ENCODE measurements around the gene MOGAT2. TPM values are rescaled to one million over a fixed set of nuclear protein-coding genes. Genes with fewer than 3 reads are reported as not detected.

The MOGAT2 gene
- total RNA-seq, 1 experiment from 2014 or later, result 0.08 TPM

- POLR2A ChIA-PET, result no interaction called here
- Histone ChIP-seq H3K9me3 (ENCODE audit: control insufficient read depth, insufficient read depth, low read depth, low read length) (no peaks in the 10 kb centered on the region), H3K4me1 (ENCODE audit: control insufficient read depth, insufficient read depth, low read length) (no peaks in the 10 kb centered on the region), H3K27me3 (ENCODE audit: control insufficient read depth, insufficient read depth, low read length) (no peaks in the 10 kb centered on the region), H3K36me3 (ENCODE audit: control insufficient read depth, insufficient read depth, low read length) (no peaks in the 10 kb centered on the region), H3K27ac (ENCODE audit: low read length) (no peak overlapping the region), H3K4me3 (ENCODE audit: low read depth in 2 of 2, low read length in 2 of 2) (no peak overlapping the region)
- in situ Hi-C loops (cut with HindIII; ENCODE audit: low pct_unique_long_range_greater_than_20kb, low sequenced_read_pairs) (no loop called here), intact Hi-C loops (cut with micrococcal nuclease; ENCODE audit: unreplicated experiment) (loop anchor here (5.0 kb wide), 1 partner anchor 145 kb away; no protein-coding TSS in a partner anchor)
- ATAC-seq, result no peak
- CTCF ChIA-PET, result interaction anchor here (0.7 to 0.9 kb wide), 2 partner anchors 17 to 495 kb away, joined by 3 to 4 read pairs; no protein-coding TSS in a partner anchor
- TF ChIP-seq CTCF (IDR thresholded peaks at IDR 0.05) (no peak), POLR2AphosphoS5 (IDR thresholded peaks at IDR 0.05; ENCODE audit: low read depth, low read length) (no peak), REST (IDR thresholded peaks at IDR 0.05; ENCODE audit: insufficient read depth in 1 of 2, low read depth in 2 of 2, low read length in 1 of 2) (no peak), TCF7L2 (IDR thresholded peaks at IDR 0.05; ENCODE audit: low read depth, low read length) (no peak), SIN3A (IDR thresholded peaks at IDR 0.05; ENCODE audit: borderline replicate concordance, insufficient read depth, low read depth, low read length) (no peak)
- BruUV-seq (replicated peaks), result no TSS peak
- no peak for DNase-seq (ENCODE audit: low read depth, low spot score)
Measured at GRCh38 chr11:75722669-75723042, 5.0 kb downstream of the MOGAT2 start.

GRCh38 chr11:75725547-75726320 lies 8.1 kb downstream of the MOGAT2 start:
- Histone ChIP-seq H3K4me3 (ENCODE audit: low read depth in 2 of 2, low read length in 2 of 2) (no peak overlapping the region), H3K36me3 (ENCODE audit: control insufficient read depth, insufficient read depth, low read length) (no peaks in the 10 kb centered on the region), H3K27me3 (ENCODE audit: control insufficient read depth, insufficient read depth, low read length) (no peaks in the 10 kb centered on the region), H3K4me1 (ENCODE audit: control insufficient read depth, insufficient read depth, low read length) (no peaks in the 10 kb centered on the region), H3K27ac (ENCODE audit: low read length) (no peak overlapping the region), H3K9me3 (ENCODE audit: control insufficient read depth, insufficient read depth, low read depth, low read length) (no peaks in the 10 kb centered on the region)
- TF ChIP-seq TCF7L2 (IDR thresholded peaks at IDR 0.05; ENCODE audit: low read depth, low read length), result no peak
- TF ChIP-seq SIN3A (IDR thresholded peaks at IDR 0.05; ENCODE audit: borderline replicate concordance, insufficient read depth, low read depth, low read length), result no peak
- no peak for TF ChIP-seq CTCF (IDR thresholded peaks at IDR 0.05)
- no peak for TF ChIP-seq REST (IDR thresholded peaks at IDR 0.05; ENCODE audit: insufficient read depth in 1 of 2, low read depth in 2 of 2, low read length in 1 of 2)
- no peak for TF ChIP-seq POLR2AphosphoS5 (IDR thresholded peaks at IDR 0.05; ENCODE audit: low read depth, low read length)
- DNase-seq (ENCODE audit: low read depth, low spot score) (no peak), ATAC-seq (no peak)
- intact Hi-C loops (cut with micrococcal nuclease; ENCODE audit: unreplicated experiment), result no loop called here
- BruUV-seq (replicated peaks), result no TSS peak
- POLR2A ChIA-PET, result no interaction called here
- CTCF ChIA-PET, result no interaction called here
- in situ Hi-C loops (cut with HindIII; ENCODE audit: low pct_unique_long_range_greater_than_20kb, low sequenced_read_pairs), result no loop called here

Measured in Panc1 (cell line).